GM19397 (cell line): ENCODE data around the gene STEAP2.

Experiments used
- ATAC-seq: cut with Tn5 transposase; IDR thresholded peaks from one replicate; pipeline ENCODE4 v1.9.1; 2021; ENCODE audit warnings: mild to moderate bottlenecking, moderate library complexity; ENCODE audit not compliant: unreplicated experiment

STEAP2 gene

DNA sequence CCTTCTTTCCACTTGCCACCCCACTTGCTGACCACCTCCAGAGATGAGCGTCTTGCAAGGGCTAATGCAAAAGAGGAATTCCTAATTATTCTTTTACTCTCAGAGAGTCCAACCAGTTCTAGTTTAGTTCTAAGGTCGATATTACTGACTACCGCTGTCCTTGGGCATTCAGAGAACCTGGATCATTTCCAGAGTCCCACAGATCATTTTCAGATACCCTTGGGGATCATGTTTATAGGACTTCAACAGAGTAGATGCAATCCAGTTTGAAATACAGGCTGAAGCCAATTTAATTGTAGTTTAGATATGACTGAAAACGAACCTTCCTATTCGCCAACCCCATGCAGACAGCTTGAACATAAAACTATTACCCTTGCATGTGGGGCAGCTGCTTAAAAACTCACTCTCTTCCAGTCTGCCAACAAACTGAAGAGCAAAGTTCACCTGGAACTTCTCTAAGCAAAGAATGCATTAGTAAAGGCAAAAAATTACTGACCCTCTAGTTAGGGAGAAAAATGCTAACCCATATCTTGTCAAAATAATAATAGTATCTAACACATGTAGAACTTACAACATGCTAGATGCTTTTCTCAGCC lies 55.8 kb downstream of the STEAP2 start:
- ATAC-seq, result no peak

DNA sequence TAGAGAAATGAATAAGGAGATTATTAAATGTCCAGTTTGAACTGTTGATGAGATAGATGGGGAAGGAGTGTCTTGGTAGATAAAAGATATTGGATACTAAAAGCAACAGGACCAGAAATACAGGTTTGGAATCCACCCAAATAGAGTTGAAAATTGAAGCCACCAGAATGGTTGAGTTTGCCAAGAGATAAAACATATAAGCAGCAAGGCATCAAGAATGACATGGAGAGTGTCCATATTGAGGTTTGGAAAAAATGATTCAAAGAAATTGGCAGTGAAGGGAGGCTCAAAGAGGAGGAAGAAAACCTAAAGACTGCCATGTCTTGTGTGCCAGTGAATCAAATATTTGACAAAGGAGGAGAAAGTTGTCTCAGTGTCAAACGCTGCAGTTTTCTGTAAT lies 57.6 kb downstream of the STEAP2 start:
- ATAC-seq, result no peak

DNA sequence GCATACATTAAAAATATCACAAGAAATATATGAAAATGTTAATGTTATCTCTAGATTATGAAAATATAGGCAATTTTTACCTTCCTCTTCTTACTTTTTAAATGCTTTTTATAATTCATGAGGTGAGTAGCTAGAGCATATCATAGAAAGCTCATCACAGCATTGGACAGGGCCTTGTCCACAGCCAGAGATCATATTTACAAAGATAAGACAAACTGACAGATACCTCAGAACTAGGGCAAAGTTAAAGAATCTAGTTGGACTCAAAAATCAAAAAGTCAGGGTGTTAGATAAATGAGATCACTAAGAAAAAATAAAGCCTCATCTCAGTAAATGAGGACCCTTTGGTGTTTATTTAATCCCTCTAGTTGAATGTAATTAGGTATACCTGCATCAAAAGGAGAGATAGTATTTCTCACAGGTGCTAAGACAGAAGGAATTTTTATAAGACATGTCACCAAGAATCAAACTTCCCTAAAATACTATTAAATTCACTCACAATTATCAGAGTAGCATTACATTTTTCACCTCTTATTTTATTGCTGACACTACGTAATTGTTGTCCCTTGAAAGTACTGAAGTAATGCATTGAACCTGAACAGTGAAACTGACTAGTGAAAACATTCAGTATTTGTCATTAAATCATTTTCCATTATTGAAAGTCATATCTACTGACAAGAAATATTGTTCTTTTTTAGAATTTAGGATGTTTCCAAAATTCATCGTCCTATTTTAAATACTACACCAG lies 59.1 kb downstream of the STEAP2 start:
- no peak for ATAC-seq

DNA sequence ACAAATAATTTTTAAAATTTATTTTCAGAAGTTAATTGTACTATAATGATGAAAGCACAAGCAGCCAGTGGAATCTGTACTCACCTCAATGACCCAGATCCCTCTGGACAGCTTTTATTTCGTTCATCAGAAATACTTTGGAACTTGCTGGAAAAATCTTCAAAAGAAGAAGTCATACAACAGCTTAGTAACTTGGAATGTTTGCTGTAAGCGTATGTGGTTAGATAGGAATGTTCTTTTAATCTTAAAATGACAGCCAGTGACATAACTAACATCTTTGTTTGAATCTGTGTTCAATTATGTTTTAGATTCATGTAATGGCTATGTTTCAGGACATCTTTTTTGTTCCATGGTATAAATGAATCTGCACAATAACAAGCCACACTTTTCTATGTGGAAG lies 60.2 kb downstream of the STEAP2 start:
- no peak for ATAC-seq

DNA sequence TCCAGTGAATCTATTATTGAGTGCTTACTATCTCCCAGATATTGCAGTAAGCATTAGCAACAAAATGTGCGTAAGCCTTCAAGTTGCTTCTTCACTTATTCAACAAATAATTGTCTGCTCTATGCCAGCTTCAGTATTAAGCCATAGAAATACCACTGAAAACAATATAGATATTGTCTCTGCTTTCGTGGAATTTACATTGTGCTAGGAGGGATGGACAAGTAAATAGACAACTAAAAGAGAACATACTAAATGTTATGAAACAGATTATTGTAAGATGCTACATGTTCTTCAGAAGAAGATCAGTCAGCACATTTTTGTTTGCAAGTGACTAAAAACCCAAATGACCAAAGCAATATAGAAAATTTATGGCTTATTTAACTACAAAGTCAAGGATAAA lies 60.7 kb downstream of the STEAP2 start:
- ATAC-seq, result no peak

DNA sequence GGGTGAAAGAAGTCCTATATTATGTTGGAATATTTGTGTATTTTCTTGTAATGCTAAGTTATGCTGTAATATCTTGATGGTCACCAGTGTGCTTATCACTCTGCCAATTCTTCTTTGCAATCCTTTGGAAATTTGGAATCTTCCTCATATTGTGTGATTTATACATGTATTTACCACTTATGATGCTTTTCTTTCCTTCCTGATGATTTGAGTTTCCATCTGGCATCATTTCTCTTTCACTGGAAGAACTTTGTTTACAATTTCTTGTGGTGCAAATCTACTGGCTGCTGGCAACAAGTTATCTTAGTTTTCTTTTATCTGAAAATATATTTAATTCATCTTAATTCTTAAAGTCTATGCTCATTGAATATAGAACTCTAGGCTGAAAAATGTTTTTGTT lies 62.6 kb downstream of the STEAP2 start:
- ATAC-seq, result no peak

DNA sequence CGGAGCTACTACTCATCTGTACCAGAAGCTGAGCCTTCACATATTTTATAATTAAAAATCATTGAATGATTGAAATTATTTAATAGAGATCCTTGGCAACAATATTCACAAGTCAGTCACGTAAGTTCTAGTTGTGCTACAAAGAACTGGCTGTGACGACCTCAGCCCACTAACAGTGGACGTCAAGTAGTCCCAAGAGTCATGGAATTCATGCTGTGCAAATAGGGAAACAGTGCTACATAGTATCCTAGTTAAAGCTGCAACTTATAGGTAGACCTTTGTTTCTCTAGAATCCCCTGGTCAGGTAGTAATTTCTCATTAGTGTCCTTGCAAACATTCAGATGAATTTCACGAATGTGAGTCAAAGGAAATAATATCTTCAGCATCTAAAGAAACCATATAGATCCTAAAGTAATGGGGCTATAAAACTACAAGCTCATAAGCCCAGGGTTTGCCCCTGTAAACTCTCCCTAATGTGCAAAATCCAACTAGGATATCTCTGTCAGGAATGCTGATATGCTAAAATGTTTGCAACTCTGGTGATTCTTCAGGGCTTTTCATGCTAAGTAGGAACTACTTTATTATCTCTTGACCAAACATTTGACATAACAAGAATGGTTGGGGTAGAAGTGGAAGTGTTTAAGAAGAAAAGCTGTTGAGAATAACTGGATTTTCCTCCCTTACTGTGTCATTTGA lies 64.6 kb downstream of the STEAP2 start:
- ATAC-seq, result no peak
